SK-N-SH (cell line): ENCODE measurements around the gene MILR1. TPM values are rescaled to one million over a fixed set of nuclear protein-coding genes. Genes with fewer than 3 reads are reported as not detected.

Experiments used
- CTCF ChIA-PET: fragments of 300-600, 350-600 bp; formaldehyde crosslinking; extraction: SDS; loops from one replicate; lab custom pipeline; 2021; lab: Yijun Ruan, JAX
- POLR2A ChIA-PET: fragments of 350-600 bp; sonication (Branson Sonifier 250); formaldehyde crosslinking; extraction: SDS; loops from one replicate; lab custom pipeline; 2020; ENCODE audit warnings: antibody characterized with exemption, inconsistent platforms; lab: Yijun Ruan, JAX
- DNase-seq: peaks from one replicate; pipeline ENCODE4 v3.0.0; 2012
- H2AFZ ChIP-seq: fragments of 200-600 bp; sonication (generic); 2 replicates; pipeline ENCODE4 v1.8.1; 2016; ENCODE audit warnings: antibody characterized with exemption, mild to moderate bottlenecking, low read depth
- H3F3A ChIP-seq: fragments of 200-600 bp; sonication (generic); replicated peaks from 2 replicates; pipeline ENCODE3; 2016; ENCODE audit warnings: antibody characterized with exemption, mild to moderate bottlenecking; ENCODE audit not compliant: insufficient read depth
- H3K27ac ChIP-seq, 2 experiments: fragments of 200-500 bp in 1 of 2; fragments of 200-600 bp in 1 of 2; sonication (Bioruptor generic) in 1 of 2; sonication (generic), shearing (Covaris generic) in 1 of 2; 2 replicates each; pipeline versions ENCODE4 v1.5.1 to v1.6.1; 2014 to 2016; ENCODE audit warnings: low read depth in 2 of 2, inconsistent platforms in 1 of 2, low read length in 1 of 2, mild to moderate bottlenecking in 1 of 2, mixed read lengths in 1 of 2
- H3K27me3 ChIP-seq: fragments of 200-600 bp; sonication (generic), shearing (Covaris generic); 2 replicates; pipeline ENCODE4 v1.6.1; 2016; ENCODE audit warnings: mixed run types; ENCODE audit not compliant: insufficient read depth
- H3K36me3 ChIP-seq, 2 experiments: fragments of 200-500 bp in 1 of 2; fragments of 200-600 bp in 1 of 2; sonication (Bioruptor generic) in 1 of 2; sonication (generic) in 1 of 2; replicated peaks in 1 of 2; 2 replicates each; pipeline versions ENCODE3 to v1.5.1; 2014 to 2016; ENCODE audit warnings: low read length in 1 of 2, mild to moderate bottlenecking in 1 of 2; ENCODE audit not compliant: insufficient read depth in 2 of 2, control insufficient read depth in 1 of 2
- H3K4me1 ChIP-seq, 2 experiments: fragments of 200-500 bp in 1 of 2; fragments of 200-600 bp in 1 of 2; sonication (Bioruptor generic) in 1 of 2; sonication (generic), shearing (Covaris generic) in 1 of 2; 2 replicates each; pipeline versions ENCODE4 v1.5.1 to v1.6.1; 2014 to 2016; ENCODE audit warnings: low read depth in 1 of 2, low read length in 1 of 2, mixed run types in 1 of 2; ENCODE audit not compliant: insufficient read depth in 2 of 2, control insufficient read depth in 1 of 2
- H3K4me2 ChIP-seq: fragments of 200-600 bp; sonication (generic), shearing (Covaris generic); 2 replicates; pipeline ENCODE4 v1.6.1; 2017; ENCODE audit warnings: mixed run types
- H3K4me3 ChIP-seq, 2 experiments: fragments of 200-500 bp in 1 of 2; fragments of 200-600 bp in 1 of 2; sonication (Bioruptor generic) in 1 of 2; sonication (generic), shearing (Covaris generic) in 1 of 2; 2 replicates each; pipeline versions ENCODE4 v1.5.1 to v1.8.1; 2014 to 2016; ENCODE audit warnings: low read depth in 2 of 2, inconsistent platforms in 1 of 2, low read length in 1 of 2, mild to moderate bottlenecking in 1 of 2, mixed read lengths in 1 of 2, moderate library complexity in 1 of 2
- H3K79me2 ChIP-seq: fragments of 200-600 bp; sonication (generic); 2 replicates; pipeline ENCODE4 v1.8.1; 2017; ENCODE audit warnings: mild to moderate bottlenecking; ENCODE audit not compliant: insufficient read depth
- H3K9ac ChIP-seq: fragments of 200-600 bp; sonication (generic); 2 replicates; pipeline ENCODE4 v1.6.1; 2017; ENCODE audit warnings: mixed run types
- H3K9me2 ChIP-seq: fragments of 200-600 bp; sonication (generic); 2 replicates; pipeline ENCODE4 v1.6.1; 2017; ENCODE audit warnings: mixed run types
- H3K9me3 ChIP-seq: fragments of 200-600 bp; sonication (generic); 2 replicates; pipeline ENCODE4 v1.6.1; 2017; ENCODE audit warnings: mixed run types, mild to moderate bottlenecking, moderate library complexity
- H4K20me1 ChIP-seq: fragments of 200-600 bp; sonication (generic); 2 replicates; pipeline ENCODE4 v1.6.1; 2017; ENCODE audit warnings: mild to moderate bottlenecking, mixed run types; ENCODE audit not compliant: insufficient read depth
- EZH2phosphoT487 ChIP-seq: fragments of 200-600 bp; sonication (generic); IDR thresholded peaks from 2 replicates; pipeline ENCODE4 v1.6.1; 2017; ENCODE audit warnings: low read depth, mixed run types, mild to moderate bottlenecking, antibody characterized with exemption, moderate library complexity, borderline replicate concordance
- FOSL2 ChIP-seq: IDR thresholded peaks from 2 replicates; pipeline ENCODE4 v1.4.0; 2012; ENCODE audit warnings: low read depth, mild to moderate bottlenecking, moderate library complexity, borderline replicate concordance
- POLR2AphosphoS5 ChIP-seq: IDR thresholded peaks from 2 replicates; pipeline ENCODE4 v1.6.1; 2012; ENCODE audit warnings: low read depth, low read length
- RCOR1 ChIP-seq: fragments of 150-350 bp; IDR thresholded peaks from 2 replicates; pipeline ENCODE4 v1.6.1; 2017; ENCODE audit warnings: antibody characterized with exemption, low read length
- SIN3A ChIP-seq: IDR thresholded peaks from 2 replicates; pipeline ENCODE4 v1.6.1; 2012; ENCODE audit warnings: low read depth, mild to moderate bottlenecking, low read length, moderate library complexity, borderline replicate concordance
- TCF12 ChIP-seq: IDR thresholded peaks from 2 replicates; pipeline ENCODE4 v1.4.0; 2012
- YY1 ChIP-seq: IDR thresholded peaks from 2 replicates; pipeline ENCODE4 v1.4.0; 2012; ENCODE audit warnings: low read depth, mild to moderate bottlenecking
- WGBS: methylation state at CpG from one replicate; pipeline ENCODE4 v1.1.6; 2017; ENCODE audit warnings: low lambda C conversion rate; 5-methylcytosine and 5-hydroxymethylcytosine counted together
- polyA plus RNA-seq, 3 experiments: library from polyadenylated mRNA; depleted of rRNA; stranded (reverse); fragments of >200 nt; gene quantifications; 2 replicates each; pipeline ENCODE4 v1.2.3, GENCODE V29; 2012
- TF ChIP-seq, protein P1 (sequence below): IDR thresholded peaks from 2 replicates; pipeline ENCODE4 v1.4.0; 2012; ENCODE audit warnings: low read depth, borderline replicate concordance
- TF ChIP-seq, protein P2 (sequence below): IDR thresholded peaks from 2 replicates; pipeline ENCODE4 v1.4.0; 2012; ENCODE audit warnings: low read depth
- TF ChIP-seq, protein P3 (sequence below): IDR thresholded peaks from 2 replicates; pipeline ENCODE4 v1.6.1; 2012; ENCODE audit warnings: mild to moderate bottlenecking, low read depth, low read length, moderate library complexity

The MILR1 gene
- polyA plus RNA-seq, 1 of the 3 experiments (the other 2 are of a cell fraction): 4.9 TPM

DNA sequence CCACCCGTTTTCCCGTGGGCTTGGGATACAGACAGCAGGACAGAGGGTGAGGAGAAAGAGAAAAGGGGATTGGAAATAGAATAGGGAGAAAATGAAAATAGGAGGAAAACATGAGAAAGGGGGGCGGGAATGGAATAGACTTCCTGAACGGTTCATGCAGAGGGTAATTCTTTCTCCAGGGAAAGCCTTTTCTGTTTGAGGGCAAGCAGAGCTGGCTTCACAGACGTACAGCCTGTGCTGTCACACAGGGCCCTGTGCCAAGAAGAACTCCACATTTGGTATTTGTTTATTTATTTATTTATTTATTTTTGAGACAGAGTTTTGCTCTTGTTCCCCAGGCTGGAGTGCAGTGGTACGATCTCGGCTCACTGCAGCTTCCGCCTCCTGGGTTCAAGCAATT, 12.0 kb downstream of the MILR1 start:
- 87% methylated on average over 8 of the region's 8 CpGs for WGBS
- TF ChIP-seq, protein P1, sequence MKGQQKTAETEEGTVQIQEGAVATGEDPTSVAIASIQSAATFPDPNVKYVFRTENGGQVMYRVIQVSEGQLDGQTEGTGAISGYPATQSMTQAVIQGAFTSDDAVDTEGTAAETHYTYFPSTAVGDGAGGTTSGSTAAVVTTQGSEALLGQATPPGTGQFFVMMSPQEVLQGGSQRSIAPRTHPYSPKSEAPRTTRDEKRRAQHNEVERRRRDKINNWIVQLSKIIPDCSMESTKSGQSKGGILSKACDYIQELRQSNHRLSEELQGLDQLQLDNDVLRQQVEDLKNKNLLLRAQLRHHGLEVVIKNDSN: no peak
- no peak for TF ChIP-seq SIN3A
- no peak for TF ChIP-seq EZH2phosphoT487
- no peak for TF ChIP-seq FOSL2
- no peak for TF ChIP-seq POLR2AphosphoS5
- no peak for TF ChIP-seq TCF12
- TF ChIP-seq, protein P2, sequence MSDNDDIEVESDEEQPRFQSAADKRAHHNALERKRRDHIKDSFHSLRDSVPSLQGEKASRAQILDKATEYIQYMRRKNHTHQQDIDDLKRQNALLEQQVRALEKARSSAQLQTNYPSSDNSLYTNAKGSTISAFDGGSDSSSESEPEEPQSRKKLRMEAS: no peak
- ChIA-PET CTCF (interaction anchor here (1.3 kb wide), 2 partner anchors 41 to 42 kb away, joined by 3 to 5 read pairs; no protein-coding TSS in a partner anchor), POLR2A (no interaction called here)
- no peak overlapping the region for H3K4me2 ChIP-seq
- no peaks in the 10 kb centered on the region for H4K20me1 ChIP-seq
- no peak overlapping the region for H3K4me3 ChIP-seq
- H3K9me3 ChIP-seq: no peaks in the 10 kb centered on the region
- no peaks in the 10 kb centered on the region for H3K4me1 ChIP-seq
- H2AFZ ChIP-seq: no peak overlapping the region
- H3K27me3 ChIP-seq: no peaks in the 10 kb centered on the region
- H3K79me2 ChIP-seq: no peaks in the 10 kb centered on the region
- no peaks in the 10 kb centered on the region for H3K9me2 ChIP-seq
- H3K27ac ChIP-seq: no peak overlapping the region
- DNase-seq: no peak
- H3K9ac ChIP-seq: no peak overlapping the region
- no peaks in the 10 kb centered on the region for H3K36me3 ChIP-seq
- no peaks in the 10 kb centered on the region for H3F3A ChIP-seq

DNA sequence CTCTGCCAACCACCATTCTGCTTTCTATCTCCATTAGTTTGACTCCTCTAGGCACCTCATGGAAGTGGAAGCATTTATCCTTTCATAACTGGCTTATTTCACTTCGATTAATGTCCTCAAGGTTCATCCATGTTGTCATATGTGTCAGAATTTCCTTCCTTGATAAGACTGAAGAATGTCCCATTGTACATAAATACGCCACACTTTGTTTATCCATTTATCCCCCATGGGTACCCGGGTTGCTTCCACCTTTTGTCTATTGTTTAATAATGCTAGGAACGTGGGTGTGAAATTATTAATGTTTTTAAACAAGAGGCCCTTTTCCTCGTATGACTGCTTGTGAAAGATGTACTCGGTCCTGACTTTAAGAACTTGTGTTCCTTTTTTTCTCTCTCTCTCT, 12.9 kb downstream of the MILR1 start:
- Histone ChIP-seq H3K27me3 (no peaks in the 10 kb centered on the region), H3K4me2 (no peak overlapping the region), H3K9me3 (no peaks in the 10 kb centered on the region), H3K4me3 (no peak overlapping the region), H3F3A (no peaks in the 10 kb centered on the region), H3K9ac (no peak overlapping the region), H4K20me1 (no peaks in the 10 kb centered on the region), H3K4me1 (no peaks in the 10 kb centered on the region), H3K9me2 (no peaks in the 10 kb centered on the region), H3K27ac (no peak overlapping the region), H3K36me3 (no peaks in the 10 kb centered on the region), H2AFZ (no peak overlapping the region), H3K79me2 (no peaks in the 10 kb centered on the region)
- TF ChIP-seq YY1: no peak
- TF ChIP-seq RCOR1: no peak
- TF ChIP-seq TCF12: no peak
- TF ChIP-seq, protein P3, sequence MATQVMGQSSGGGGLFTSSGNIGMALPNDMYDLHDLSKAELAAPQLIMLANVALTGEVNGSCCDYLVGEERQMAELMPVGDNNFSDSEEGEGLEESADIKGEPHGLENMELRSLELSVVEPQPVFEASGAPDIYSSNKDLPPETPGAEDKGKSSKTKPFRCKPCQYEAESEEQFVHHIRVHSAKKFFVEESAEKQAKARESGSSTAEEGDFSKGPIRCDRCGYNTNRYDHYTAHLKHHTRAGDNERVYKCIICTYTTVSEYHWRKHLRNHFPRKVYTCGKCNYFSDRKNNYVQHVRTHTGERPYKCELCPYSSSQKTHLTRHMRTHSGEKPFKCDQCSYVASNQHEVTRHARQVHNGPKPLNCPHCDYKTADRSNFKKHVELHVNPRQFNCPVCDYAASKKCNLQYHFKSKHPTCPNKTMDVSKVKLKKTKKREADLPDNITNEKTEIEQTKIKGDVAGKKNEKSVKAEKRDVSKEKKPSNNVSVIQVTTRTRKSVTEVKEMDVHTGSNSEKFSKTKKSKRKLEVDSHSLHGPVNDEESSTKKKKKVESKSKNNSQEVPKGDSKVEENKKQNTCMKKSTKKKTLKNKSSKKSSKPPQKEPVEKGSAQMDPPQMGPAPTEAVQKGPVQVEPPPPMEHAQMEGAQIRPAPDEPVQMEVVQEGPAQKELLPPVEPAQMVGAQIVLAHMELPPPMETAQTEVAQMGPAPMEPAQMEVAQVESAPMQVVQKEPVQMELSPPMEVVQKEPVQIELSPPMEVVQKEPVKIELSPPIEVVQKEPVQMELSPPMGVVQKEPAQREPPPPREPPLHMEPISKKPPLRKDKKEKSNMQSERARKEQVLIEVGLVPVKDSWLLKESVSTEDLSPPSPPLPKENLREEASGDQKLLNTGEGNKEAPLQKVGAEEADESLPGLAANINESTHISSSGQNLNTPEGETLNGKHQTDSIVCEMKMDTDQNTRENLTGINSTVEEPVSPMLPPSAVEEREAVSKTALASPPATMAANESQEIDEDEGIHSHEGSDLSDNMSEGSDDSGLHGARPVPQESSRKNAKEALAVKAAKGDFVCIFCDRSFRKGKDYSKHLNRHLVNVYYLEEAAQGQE: no peak
- no peak for DNase-seq
- ChIA-PET CTCF (interaction anchor here (1.3 kb wide), 1 partner anchor 42 kb away, joined by 3 read pairs; no protein-coding TSS in a partner anchor), POLR2A (no interaction called here)
- WGBS: 75% methylated on average over 6 of the region's 6 CpGs
